Prostate gland (tissue), 2 donors: ENCODE measurements around the gene KCNK1. TPM values are rescaled to one million over a fixed set of nuclear protein-coding genes. Genes with fewer than 3 reads are reported as not detected.
"Not testable (repeated sequence)": the region's sequence is repeated elsewhere in the genome, so short reads cannot be mapped to it uniquely, and the experiment has no call there.

ENCODE experiments used
- DNase-seq: peaks from one replicate; pipeline ENCODE4 v3.0.0-alpha.2; 2019; ENCODE audit warnings: low spot score
- H3K27ac ChIP-seq, 2 donors: fragments of 200-600 bp; sonication (generic); 2 replicates each; pipeline ENCODE4 v1.5.1; 2017 to 2019
- H3K27me3 ChIP-seq: fragments of 200-600 bp; sonication (generic); replicated peaks from 2 replicates; pipeline ENCODE4 v1.5.1; 2019; ENCODE audit not compliant: insufficient read depth
- H3K36me3 ChIP-seq, 2 donors: fragments of 200-600 bp; sonication (generic); 1 replicate in 1 of 2; 2 replicates in 1 of 2; pipeline versions ENCODE4 v1.5.1 to v1.8.1; 2017 to 2019
- H3K4me1 ChIP-seq: fragments of 200-600 bp; sonication (generic); replicated peaks from 2 replicates; pipeline ENCODE4 v1.5.1; 2019
- H3K4me3 ChIP-seq, 2 donors: fragments of 200-600 bp; sonication (generic); 2 replicates each; pipeline ENCODE4 v1.5.1; 2017 to 2019
- H3K9me3 ChIP-seq: fragments of 200-600 bp; sonication (generic); 2 replicates; pipeline ENCODE4 v1.5.1; 2017
- POLR2A ChIP-seq: fragments of 450-650 bp; IDR thresholded peaks from one replicate; pipeline ENCODE4 v1.6.1; 2016; ENCODE audit warnings: antibody characterized with exemption, mild to moderate bottlenecking
- POLR2AphosphoS5 ChIP-seq: sonication (generic); formaldehyde crosslinking; IDR thresholded peaks from one replicate; pipeline ENCODE4 v1.6.1; 2017; ENCODE audit warnings: antibody characterized with exemption
- WGBS: methylation state at CpG from one replicate; pipeline ENCODE4 v1.1.5; 2018; 5-methylcytosine and 5-hydroxymethylcytosine counted together
- intact Hi-C: fragments of 100-400 bp; cut with DNase I; formaldehyde crosslinking; loops from one replicate; pipeline ENCODE4 v1.14.2; 2022
- total RNA-seq, 2 donors: library from RNA; depleted of rRNA; stranded (reverse); fragments of >200 nt; gene quantifications; one replicate each; pipeline ENCODE4 v1.1.0, GENCODE V29; 2016
- TF ChIP-seq, protein P1 (sequence below), 4 experiments: fragments of 200-600 bp in 2 of 4; fragments of 450-650 bp in 2 of 4; sonication (generic) in 2 of 4; IDR thresholded peaks; 1 replicate in 3 of 4; 2 replicates in 1 of 4; pipeline ENCODE4 v1.5.1; 2016 to 2019; ENCODE audit warnings: antibody characterized with exemption in 4 of 4, mild to moderate bottlenecking in 2 of 4, moderate library complexity in 2 of 4

KCNK1 gene
- total RNA-seq, 2 donors from 2014 or later: 4.0 to 9.7 TPM

DNA sequence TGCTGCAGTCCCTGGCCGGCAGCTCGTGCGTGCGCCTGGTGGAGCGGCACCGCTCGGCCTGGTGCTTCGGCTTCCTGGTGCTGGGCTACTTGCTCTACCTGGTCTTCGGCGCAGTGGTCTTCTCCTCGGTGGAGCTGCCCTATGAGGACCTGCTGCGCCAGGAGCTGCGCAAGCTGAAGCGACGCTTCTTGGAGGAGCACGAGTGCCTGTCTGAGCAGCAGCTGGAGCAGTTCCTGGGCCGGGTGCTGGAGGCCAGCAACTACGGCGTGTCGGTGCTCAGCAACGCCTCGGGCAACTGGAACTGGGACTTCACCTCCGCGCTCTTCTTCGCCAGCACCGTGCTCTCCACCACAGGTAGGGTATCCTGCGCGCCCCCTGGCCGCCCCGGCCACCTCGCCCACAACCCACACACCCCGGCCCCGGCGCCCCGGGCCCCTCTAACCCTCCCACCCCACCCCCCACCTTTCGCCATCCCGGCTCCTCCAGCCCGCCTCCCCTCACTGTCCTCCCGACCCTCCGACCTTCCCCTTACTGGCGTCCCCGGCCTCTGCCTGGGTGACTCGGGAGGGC is 352 bp downstream of the KCNK1 start:
- TF ChIP-seq, protein P1, sequence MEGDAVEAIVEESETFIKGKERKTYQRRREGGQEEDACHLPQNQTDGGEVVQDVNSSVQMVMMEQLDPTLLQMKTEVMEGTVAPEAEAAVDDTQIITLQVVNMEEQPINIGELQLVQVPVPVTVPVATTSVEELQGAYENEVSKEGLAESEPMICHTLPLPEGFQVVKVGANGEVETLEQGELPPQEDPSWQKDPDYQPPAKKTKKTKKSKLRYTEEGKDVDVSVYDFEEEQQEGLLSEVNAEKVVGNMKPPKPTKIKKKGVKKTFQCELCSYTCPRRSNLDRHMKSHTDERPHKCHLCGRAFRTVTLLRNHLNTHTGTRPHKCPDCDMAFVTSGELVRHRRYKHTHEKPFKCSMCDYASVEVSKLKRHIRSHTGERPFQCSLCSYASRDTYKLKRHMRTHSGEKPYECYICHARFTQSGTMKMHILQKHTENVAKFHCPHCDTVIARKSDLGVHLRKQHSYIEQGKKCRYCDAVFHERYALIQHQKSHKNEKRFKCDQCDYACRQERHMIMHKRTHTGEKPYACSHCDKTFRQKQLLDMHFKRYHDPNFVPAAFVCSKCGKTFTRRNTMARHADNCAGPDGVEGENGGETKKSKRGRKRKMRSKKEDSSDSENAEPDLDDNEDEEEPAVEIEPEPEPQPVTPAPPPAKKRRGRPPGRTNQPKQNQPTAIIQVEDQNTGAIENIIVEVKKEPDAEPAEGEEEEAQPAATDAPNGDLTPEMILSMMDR (IDR thresholded peaks at IDR 0.05): no peak
- TF ChIP-seq POLR2AphosphoS5: no peak
- TF ChIP-seq POLR2A: no peak
- Histone ChIP-seq H3K36me3 (no peaks in the 10 kb centered on the region), H3K27ac (peak overlapping the region; percentile 64 to 75), H3K4me1 (no peaks in the 10 kb centered on the region), H3K4me3 (peak overlapping the region; percentile 43 to 49), H3K27me3 (no peaks in the 10 kb centered on the region), H3K9me3 (no peaks in the 10 kb centered on the region)
- 2% methylated on average over 9 of the region's 43 CpGs for WGBS
- DNase-seq: peak; percentile 45
- intact Hi-C loops: no loop called here

DNA sequence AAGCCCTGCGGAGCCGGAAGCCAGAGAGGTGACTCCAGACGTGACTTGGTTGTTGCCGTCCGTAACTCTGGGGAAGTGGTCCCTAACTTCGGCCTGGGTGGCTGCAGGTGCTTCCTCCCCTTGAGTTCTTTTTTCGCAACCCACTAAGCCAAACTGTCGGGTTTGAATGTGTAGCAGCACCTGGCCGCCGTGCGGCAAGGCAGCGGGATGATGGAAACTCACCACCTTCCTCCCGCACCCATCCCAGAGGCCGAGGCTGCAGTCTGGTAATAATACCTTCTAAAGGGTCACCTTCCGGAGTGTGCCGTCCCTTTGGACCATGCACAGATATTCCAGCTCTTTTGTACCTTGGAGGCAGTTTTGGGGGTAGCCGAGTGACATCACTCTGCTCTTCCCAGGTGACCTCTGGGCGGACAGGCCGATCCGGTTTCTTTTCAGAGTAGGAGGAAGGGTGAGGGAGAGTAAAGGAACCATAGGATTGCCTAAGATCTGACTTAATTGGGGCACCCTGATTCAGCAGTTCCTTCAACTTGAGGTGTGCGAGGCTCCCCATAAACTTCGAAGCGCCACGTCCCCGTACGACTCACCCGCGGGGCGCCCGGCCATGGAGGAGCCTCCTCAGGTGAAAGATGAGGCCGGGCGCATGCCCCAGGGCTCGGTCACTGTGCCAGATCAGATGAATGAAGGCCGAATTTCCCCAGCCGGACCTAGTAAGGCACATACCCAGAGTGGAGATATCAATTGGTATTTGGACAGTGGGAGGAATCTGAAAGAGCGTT is 1.0 kb downstream of the KCNK1 start:
- peak; percentile 32 for DNase-seq
- peak overlapping the region; percentile 43 to 49 for H3K4me3 ChIP-seq
- H3K36me3 ChIP-seq: no peaks in the 10 kb centered on the region
- peak overlapping the region; percentile 64 to 75 for H3K27ac ChIP-seq
- H3K4me1 ChIP-seq: no peaks in the 10 kb centered on the region
- intact Hi-C loops: no loop called here
- no peaks in the 10 kb centered on the region for H3K9me3 ChIP-seq
- 17% methylated on average over 34 of the region's 36 CpGs for WGBS
- TF ChIP-seq, protein P1 (IDR thresholded peaks at IDR 0.05): no peak
- peak; percentile 25 for TF ChIP-seq POLR2A
- H3K27me3 ChIP-seq: no peaks in the 10 kb centered on the region

DNA sequence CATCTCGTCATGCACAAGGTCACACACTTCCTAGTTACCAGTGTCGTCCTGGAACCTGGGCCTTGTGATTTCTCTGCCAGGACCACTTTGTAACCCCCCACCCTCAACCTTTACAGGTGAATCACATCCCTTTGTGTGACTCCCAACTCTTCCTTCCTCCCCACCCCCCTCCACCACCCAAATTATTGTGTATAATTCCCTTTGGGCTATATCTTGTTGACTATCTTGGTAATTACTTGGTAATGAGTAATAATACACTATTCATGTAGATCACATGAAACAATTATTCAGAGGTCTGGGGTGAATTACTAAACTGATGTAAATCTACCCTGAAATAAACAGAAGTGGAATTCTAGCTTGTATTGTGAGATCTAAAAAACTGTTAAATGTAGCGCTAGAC is 1.7 kb downstream of the KCNK1 start:
- TF ChIP-seq, protein P1 (IDR thresholded peaks at IDR 0.05): no peak
- TF ChIP-seq POLR2AphosphoS5 (no peak), POLR2A (no peak)
- WGBS: 39% methylated on average over 3 of the region's 3 CpGs
- intact Hi-C loops: no loop called here

DNA sequence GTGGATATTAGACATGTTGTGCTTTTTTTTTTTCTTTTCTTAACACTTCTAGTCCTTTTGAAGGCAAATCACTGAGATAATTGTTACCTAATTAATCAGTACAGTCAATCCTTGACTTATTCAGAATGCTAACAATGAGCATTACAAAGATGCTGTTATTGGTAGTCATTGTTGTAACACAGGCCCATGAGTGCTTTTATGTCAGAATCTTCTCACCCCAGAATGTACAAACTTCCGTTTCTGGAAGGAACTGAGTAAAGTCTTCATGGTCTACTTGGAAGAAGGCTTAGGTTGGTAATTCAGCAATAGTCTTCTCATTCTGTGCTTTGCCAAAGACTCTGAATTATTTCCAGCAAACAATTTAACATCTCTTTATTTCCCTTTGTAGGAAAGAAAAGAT is 3.1 kb downstream of the KCNK1 start:
- intact Hi-C loops: no loop called here
- no peak overlapping the region for H3K27ac ChIP-seq
- no peak for DNase-seq
- no peak overlapping the region for H3K4me3 ChIP-seq
- H3K4me1 ChIP-seq: no peaks in the 10 kb centered on the region
- no peaks in the 10 kb centered on the region for H3K9me3 ChIP-seq
- no peaks in the 10 kb centered on the region for H3K36me3 ChIP-seq
- TF ChIP-seq, protein P1 (IDR thresholded peaks at IDR 0.05): no peak
- TF ChIP-seq POLR2A: no peak
- no peak for TF ChIP-seq POLR2AphosphoS5
- WGBS: 85% methylated on average over 1 of the region's 1 CpG
- no peaks in the 10 kb centered on the region for H3K27me3 ChIP-seq

More for the DNA sequence above, 1.7 kb downstream of the KCNK1 start:
- Histone ChIP-seq H3K27ac (no peak overlapping the region), H3K4me3 (peak overlapping the region in 1 of 2 donors; percentile 43), H3K27me3 (no peaks in the 10 kb centered on the region), H3K9me3 (no peaks in the 10 kb centered on the region), H3K4me1 (no peaks in the 10 kb centered on the region), H3K36me3 (no peaks in the 10 kb centered on the region)
- DNase-seq: no peak

DNA sequence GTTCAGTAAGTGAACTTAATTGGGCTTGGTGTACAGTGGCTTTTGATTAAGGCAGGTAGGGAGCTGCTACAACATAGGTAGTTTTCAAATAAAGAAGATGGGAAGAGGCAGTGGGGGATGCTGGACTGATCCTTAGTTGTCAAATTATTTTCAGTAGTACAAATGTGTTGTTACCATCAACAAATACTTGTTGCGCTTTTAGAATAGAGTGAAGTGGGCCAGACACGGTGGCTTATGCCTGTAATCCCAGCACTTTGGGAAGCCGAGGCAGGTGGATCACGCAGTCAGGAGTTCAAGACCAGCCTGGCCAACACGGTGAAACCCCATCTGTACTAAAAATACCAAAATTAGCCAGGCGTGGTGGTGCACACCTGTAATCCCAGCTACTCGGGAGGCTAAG is 5.5 kb downstream of the KCNK1 start:
- DNase-seq, H3K36me3 ChIP-seq, H3K4me3 ChIP-seq, H3K4me1 ChIP-seq, H3K27ac ChIP-seq, H3K9me3 ChIP-seq, intact Hi-C loops, H3K27me3 ChIP-seq: not testable (repeated sequence)
- WGBS: 97% methylated on average over 7 of the region's 7 CpGs
